GM21367 (cell line): ENCODE measurements around the gene RAB20.
A peak's percentile ranks its signal among the peaks of the same experiment; 100 is the strongest.
"Not testable (repeated sequence)": the region's sequence is repeated elsewhere in the genome, so short reads cannot be mapped to it uniquely, and the experiment has no call there.

ENCODE experiments used
- ATAC-seq: cut with Tn5 transposase; IDR thresholded peaks from one replicate; pipeline ENCODE4 v1.9.1; 2021; ENCODE audit not compliant: unreplicated experiment

RAB20 gene

DNA sequence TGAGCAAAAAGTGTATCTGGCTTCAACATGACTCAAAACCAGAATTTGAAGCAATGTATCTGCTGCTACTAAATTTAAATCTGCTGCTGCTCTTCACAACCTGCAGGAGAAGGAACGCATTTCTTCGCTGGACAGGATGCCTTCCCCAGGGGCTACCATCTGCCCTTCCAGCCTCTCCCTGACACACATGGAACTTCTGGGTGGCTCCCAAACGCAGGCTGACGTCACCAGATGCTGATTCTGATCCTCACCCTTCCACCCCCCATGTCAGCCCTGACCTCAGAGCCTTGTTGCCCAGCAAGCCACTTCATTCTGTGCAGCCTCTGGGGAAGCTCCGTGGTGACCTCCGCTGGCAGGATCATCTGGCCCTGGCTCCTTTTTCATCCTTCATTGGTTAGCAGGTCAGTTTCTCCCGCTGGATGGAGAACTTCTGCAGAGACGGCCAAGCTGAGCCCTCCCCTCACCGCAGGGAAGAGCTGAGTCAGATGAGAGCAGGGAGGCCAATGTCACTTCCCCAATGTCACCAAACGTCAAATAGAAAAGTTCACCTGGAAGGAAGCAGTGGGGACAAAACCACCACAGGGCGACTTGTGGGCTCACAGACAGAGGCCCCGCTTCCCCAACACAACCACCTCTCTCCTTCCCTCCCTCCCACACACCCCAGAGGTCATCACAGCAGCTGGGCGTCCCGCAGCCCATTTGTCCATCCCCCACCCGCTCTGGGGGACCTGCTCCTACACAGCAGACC is 14.0 kb upstream of the RAB20 start:
- peak; percentile 69 for ATAC-seq

DNA sequence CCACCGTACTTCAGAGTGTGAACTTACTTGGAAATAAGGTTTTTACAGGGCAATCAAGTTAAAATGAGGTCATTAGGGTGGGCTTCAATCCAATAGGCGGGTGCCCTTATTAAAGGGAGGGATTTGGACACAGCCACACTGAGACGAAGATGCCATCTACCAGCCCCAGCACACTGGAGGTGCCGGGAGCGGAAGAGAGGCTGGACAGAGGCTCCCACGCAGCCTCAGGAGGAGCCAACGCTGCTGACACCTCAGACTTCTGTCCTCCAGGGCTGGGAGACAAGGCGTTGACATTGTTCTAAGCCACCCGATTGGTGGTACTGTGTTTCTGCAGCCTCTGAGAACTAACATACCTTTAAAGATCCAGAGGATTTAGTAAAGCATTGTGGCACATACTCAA is 12.6 kb upstream of the RAB20 start:
- no peak for ATAC-seq

DNA sequence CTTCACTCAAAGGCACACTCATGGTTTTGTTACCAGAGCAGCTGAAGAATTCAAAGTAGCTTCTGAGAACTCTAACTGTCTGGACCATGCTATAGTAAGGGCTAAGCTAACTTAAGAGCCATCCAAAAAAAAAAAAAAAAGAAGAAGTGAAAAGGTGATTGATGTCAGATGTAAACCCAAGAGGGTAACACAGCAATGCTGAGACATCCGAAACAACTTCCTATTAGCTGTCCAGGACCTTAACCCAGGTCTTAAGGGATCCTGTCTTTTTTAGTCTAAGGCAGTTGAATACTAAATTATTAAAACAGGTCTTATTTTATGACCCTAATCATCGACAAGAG is 11.2 kb upstream of the RAB20 start:
- no peak for ATAC-seq

DNA sequence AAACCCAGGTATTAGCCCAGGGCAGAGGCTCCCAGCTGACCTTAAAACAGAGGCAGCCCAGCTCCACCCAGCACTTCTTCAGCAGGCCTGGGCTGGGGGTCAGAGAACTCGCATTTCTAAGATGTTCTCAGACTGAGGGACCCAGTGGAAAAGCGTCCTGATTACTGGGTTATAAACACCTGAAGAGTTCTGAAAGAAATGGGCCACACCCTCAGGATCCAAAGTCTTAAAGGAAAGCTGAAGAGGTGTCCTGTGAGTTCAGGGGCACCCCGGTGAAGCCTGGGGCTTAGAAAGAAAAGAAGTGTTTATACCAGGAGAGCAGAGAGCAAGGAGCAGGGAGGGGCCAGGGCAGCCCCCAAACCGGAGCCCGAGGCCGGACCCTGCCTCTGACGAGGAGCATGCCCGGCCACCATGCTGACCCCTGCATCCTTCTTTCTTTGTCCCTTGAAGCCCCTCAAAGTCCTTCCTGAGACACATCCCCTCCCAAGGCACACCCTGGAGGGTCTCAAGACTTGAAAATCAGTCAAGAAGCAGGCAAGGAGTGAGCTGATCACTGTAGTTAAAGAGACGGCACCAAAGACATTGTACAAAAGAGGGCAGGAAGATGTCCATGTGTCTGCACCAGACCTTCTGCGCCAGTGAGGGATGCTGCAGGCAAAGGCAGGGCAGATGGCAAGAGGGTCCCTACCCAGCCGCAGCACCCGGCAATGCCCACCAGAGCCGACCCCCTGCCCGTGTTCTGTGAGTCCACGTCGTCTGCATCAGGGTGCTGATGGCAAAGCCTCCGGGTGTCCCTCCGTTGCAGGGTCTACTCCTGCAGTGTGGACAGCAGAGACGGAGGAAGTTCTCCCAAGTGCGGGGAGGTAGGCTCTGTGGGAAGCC is 10.6 kb upstream of the RAB20 start:
- no peak for ATAC-seq

DNA sequence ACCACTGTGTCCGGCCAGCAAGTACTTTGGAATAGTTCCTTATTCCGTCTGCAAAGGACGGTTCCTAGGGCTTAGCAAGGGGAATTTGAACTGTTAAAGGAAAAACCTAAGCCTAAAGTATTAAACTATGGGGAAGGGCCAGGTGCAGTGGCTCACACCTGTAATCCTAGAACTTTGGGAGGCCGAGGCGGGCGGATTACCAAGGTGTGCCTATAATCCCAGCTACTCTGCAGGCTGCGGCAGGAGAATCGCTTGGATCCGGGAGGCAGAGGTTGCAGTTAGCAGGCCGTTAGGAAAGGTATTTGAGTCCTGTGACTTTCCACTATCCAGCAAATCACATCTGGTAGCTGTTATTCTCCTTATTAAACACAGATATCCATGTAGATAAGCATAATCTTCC is 9.4 kb upstream of the RAB20 start:
- no peak for ATAC-seq

DNA sequence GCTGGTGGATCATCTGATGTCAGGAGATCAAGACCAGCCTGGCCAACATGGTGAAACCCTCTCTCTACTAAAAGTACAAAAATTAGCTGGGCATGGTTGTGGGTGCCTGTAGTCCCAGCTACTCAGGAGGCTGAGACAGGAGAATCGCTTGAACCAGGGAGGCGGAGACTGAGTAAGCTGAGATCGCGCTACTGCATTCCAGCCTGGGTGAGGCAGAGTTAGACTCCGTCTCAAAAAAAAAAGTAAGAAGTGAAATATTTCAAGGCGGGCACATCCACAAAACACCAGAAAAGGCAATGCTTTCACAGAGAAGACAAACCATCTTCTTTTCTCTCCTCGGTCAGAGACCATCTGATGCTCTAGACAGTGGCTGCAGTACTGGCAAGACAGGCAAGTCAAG is 8.4 kb upstream of the RAB20 start:
- ATAC-seq, result not testable (repeated sequence)

DNA sequence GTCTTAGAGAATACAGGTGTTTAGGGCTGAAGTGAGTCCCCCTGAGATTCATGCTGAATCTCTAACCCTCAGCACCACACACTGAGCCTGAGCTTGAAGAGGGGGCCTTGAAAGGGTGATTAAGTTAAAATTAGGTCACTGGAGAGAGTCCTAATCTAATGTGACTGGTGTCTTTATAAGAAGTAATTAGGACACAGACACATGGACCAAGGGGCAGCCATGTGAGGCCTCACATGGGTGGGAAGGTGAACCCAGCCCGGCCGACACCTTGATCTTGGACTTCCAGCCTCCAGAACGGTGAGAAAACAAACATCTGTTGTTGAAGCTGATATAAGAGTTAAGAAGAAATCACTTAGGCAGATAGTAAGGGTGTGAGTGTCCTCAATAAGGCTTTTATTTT is 7.1 kb upstream of the RAB20 start:
- no peak for ATAC-seq

DNA sequence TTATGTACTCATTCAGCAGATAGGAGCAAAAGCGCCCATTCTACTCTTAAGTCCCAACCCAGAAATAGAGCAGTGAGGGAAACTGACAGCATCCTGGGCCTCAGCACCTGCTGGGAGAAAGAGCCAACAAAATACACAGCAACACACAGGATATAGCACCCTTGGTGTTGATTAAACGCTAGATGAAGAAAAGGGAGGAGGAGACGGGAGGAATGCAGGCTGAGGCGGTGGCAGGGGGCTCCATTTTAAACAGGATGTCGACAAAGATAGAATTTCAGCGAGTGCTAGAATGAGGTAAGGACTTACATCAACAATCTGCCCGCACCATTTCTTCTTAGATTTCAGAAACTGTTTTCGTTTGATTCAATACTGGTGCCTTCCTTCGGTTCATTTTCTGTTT is 4.6 kb upstream of the RAB20 start:
- ATAC-seq, result no peak

DNA sequence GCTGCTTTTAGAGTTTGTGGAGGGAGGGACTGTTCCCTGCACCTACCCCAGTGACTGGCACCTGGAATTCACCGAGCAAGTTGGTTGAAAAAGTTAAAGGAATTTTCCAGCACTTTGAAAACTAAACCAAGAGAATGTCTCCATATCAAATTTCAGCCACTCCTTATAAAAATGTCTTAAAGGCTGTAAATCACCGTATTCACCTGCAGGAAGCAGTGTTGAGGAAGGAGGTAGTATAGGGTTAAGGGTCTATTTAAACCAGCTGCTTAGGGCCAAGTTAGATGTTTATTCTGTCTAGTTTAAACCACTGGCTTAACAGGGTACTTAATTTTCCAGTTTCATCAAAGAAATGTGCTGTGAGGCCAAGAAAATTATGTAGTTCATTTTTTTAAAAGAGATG is 3.8 kb upstream of the RAB20 start:
- no peak for ATAC-seq

DNA sequence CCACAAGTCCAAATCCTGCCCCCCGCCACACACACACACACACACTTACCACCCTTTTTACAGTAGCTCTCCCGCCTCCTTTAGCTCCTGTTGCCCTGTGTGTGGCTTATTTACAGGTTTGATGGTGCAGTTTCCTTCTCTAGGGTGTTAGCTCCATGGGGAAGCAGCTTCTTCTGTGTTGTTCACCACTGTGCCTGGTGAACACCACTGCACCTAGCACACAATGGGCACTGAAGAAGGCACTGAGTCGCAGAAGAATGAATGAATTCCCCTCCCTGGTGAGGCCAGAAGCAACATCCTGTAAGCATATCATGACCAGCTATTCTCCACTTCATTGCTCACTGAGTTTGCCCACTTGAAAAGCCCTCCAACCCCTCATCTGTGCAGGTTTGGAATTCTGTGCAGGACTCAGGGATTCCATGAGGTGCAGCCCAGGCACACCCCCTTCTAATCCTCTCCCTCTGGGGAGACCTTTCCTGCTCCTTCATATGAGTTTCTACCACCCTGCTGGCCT is 3.0 kb upstream of the RAB20 start:
- ATAC-seq, result no peak

DNA sequence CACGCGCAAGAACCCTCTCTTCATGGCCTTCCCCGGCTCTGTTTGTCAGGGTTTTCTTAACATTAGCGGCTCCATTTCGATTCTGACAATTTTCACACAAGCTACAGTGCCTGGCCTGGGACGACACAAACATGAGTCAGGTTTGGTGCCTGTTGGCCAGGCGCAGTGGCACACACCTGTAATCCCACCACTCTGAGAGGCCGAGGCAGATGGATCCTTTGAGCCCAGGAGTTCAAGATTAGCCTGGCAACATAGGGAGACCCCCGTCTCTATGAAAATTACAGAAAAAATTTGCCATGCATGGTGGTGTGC is 1.9 kb upstream of the RAB20 start:
- no peak for ATAC-seq

DNA sequence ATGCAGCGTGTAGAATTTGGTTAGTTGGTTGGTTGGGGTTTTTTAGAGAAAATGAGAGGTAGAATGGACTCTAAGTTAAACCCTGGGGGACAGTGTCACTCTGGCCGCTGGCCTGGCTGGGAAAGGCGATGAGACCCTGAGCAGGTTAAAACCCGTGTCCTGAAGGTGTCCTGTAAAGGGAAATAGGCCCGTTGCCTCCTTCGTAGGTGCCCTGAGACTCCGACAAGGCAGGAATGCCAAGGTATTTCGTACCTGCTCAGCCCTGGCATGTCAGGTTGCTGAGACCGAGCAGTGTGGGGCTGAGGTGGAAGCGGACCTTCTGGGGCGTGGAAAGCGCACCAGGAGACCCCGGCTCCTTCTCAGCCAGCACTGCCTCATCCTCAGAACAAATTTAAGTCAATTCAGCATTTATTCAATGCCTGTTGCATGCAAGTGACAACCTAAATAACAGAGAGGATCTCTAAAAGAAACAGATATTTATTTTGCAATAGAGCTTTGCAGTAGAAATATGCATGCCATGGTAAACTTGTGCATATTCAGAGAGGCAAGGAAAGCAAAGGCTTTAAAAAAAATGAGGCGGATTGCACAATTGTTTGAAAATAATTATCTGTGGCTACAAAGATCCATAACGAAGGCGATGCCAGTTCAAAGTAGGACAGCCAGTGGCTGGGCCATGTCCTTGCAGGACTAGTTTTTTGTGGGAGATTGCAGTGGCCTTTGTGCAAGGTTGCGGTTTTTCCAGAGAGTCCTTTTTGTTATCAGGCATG is 1.4 kb upstream of the RAB20 start:
- ATAC-seq, result no peak

DNA sequence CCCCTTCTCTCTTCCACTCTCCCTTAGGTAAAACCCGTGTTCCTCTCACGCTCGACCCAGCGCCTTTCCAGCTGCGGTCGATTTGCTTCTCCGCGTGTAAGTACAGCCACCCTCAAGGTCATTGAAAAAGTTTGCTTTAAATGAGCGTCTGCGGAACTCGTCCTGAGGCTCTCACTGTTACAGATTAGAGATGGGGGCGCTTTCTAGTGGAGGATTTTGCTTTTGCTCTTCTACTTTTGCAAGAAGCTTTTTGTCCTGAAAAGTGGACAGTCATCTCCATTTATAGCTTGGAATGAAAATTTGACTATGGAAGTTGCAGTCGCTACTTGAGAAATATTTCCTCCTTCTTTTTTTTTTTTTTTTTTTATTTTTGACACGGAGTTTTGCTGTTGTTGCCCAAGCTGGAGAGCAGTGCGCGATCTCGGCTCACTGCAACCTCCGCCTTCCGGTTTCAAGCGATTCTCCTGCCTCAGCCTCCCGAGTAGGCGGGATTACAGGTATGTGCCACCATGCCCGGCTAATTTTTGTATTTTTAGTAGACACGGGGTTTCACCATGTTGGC is 595 bp upstream of the RAB20 start:
- ATAC-seq, result no peak

DNA sequence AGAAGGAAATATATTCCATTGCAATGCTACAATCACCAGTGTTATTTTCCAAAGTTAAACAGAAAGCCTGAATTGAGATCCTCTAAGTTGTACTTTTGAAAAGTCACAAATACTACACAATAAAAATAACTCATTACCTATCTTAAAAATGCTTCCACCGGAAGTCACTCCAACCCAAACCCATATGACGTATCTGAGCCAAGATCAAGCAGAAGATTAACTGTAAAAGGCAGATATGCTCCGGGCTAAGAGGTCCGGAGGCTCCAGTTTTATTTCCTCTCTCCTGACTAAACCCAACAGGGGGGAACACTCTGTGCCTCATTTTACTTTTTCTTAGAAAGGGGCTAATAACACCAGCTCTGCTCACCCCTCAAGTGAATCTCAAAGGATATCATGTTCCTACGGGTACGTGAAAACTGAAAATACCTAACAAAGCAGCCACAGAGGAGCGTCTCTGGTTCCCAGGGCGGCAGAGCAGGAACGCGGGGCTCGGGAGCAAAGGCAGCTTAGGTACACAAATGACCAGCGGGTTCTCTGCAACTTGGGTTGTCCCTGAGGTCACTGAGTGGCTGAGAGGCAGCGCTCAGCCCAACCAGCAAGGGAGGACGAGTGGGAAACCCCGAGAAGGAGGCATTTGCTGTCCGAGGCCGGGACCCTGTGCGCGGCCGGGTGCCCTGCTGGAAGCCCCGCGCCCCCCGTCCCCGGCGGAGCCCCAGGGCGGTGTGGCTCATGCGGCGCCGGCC is 750 bp downstream of the RAB20 start:
- ATAC-seq, result peak; percentile 14

DNA sequence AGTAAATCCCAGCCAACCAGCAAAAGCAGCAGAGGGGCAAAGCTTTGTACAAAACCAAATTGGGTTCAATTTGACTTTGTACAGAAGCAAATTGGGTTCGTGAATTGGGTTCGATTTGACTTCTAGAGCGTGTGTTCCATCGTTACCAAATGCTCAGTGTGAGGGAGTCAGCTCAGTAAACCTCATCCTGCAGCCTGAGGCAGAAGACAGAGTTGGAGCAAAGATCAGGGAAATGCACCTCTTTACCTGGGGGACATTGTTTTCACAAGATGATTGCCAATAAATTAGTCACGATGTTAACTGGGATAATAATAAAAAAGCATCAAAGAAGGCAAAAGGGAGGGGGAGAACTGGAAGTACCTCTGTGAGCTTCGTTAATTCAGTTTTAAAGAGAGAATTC is 1.5 kb downstream of the RAB20 start:
- no peak for ATAC-seq

DNA sequence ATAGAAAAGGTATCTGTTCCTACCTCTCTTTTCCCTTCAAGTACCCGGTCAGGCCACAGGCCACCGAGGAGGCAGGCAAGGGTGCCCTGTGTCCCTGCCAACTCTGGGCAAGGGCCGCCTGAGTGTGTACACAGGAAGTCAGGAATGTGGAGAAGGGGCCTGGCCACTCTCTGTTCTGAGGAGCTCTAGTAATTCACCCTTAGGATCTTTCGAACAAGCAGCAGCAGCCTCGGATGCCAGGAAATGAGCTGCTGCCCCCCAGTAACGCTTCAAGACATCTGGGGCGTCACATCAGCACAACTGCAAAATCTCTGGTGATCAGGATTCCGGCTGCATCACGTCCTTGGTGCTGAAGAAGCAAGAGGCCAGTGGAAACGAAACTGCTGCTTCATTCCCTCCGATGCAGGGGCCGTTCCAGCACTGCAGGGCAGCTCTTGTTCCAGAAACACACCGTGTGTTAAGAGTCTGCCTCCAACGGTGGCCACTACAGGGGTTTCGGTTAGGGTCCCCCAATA is 2.0 kb downstream of the RAB20 start:
- no peak for ATAC-seq

DNA sequence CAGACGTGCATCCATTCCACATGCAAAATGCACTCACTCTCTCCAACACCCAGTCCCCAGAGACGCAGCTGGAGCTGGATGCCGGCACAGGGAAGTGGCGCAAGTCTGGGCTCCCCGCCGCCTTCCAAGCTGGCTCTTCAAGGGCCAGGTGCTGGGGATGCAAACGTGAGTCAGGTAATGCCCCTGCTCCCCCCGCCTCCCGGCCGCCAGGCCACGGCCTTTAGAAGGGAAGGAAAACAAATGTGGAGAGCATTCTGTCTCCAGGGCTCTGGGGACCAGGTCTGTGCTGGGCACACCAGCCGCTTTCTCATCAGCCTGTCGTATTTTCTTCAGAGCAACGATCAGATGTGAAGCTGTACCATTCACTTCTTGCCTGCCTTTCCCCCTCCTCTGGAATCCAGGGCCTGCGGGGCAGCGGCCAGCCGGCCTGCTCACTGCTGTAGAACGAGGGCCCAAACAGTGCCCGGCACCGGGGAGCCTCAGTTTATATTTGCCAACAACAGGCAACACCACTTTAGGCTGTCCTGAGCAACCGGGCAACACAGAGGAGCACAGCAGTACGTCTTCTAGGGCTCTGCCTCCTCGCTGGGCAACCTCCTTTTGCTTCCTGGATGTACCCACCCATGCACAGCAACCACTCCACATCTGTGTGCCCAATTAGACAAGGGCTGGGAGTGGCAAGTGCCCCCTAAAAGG is 3.8 kb downstream of the RAB20 start:
- ATAC-seq, result no peak

DNA sequence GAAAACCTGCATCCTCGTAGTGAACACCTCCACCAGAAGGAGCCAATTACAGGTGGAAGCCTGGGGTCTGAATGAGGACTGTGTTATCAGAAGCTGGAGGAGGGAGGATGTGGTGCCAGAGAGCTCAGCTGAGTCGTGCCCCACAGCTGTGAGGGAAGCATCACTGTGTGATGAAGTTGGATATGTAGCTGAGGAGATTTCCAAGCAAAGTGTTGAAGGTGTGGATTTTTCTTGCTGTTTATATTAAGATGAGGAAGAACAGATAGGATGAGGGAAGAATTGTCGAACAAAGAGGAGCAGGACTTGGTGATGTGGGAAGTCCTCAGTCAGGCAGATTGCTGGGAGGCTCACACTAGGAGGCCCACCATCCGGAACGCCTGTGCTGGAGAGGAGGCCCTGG is 4.4 kb downstream of the RAB20 start:
- ATAC-seq, result no peak

DNA sequence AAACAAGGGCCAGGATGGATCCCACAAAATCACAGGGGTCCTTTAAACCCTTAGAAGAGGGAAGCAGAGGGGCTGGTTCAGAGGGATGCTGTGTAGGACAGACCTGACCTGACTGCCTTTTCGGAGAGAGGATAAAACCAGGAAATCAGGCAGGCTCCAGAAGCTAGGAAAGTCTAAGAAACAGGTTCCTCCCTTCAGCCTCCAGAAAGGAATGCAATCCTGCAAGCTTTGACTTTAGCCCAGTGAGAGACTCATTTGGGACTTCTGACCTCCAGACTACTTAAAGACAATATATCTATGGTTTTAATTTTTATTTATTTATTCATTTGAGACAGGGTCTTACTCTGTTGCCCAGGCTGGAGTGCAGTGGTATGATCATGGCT is 5.3 kb downstream of the RAB20 start:
- ATAC-seq, result no peak

DNA sequence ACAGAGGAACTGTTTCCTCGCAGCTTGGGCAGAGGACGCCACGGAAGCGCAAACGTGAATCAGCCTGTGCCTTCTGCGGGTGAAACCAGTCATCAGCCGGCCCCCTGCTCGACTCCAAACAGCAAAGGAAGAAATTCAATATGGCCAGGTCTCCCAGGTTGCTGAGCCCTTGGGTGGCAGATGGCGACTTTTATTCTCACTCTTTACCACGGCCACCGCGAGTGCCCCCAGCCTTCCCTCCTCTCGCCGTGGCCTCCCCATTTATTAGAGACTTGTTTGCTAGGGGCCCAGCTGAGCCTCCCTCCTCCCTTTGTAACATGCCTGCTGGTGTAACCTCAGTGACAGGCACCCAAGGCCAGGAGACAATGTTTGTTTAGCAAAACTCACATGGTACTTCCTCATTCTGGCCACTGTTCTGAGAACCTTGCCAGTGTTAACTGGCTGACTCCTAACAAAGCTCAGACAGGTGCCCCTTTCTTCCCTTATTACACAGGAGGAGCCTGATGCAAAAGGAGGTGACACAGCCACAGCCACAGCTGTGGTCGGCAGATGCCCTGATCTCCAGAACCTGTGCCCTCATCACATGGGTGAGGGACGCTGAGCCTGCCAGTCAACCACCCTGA is 5.8 kb downstream of the RAB20 start:
- no peak for ATAC-seq
